H9 (cell line): ENCODE results near the gene VGF. TPM values are rescaled to one million over a fixed set of nuclear protein-coding genes. Genes with fewer than 3 reads are reported as not detected.
A peak's percentile ranks its signal among the peaks of the same experiment; 100 is the strongest.

ENCODE experiments used
- DNase-seq: peaks from one replicate; pipeline ENCODE4 v3.0.0-alpha.2; 2017
- H2AFZ ChIP-seq: one replicate; pipeline ENCODE4 v1.6.1; 2013; ENCODE audit warnings: mild to moderate bottlenecking, low read length, control low read depth, moderate library complexity
- H2AK5ac ChIP-seq: 2 replicates; pipeline ENCODE4 v1.6.1; 2013; ENCODE audit warnings: low read length, control low read depth, mixed read lengths; ENCODE audit not compliant: insufficient read length
- H2BK120ac ChIP-seq: one replicate; pipeline ENCODE4 v1.6.1; 2013; ENCODE audit warnings: low read depth, mild to moderate bottlenecking, low read length, control low read depth, inconsistent platforms; ENCODE audit not compliant: poor library complexity, severe bottlenecking
- H2BK12ac ChIP-seq: 2 replicates; pipeline ENCODE4 v1.6.1; 2013; ENCODE audit warnings: low read length, control low read depth, mixed read lengths, low read depth; ENCODE audit not compliant: insufficient read length
- H2BK15ac ChIP-seq: 2 replicates; pipeline ENCODE4 v1.6.1; 2013; ENCODE audit warnings: low read depth, low read length, control low read depth
- H2BK20ac ChIP-seq: one replicate; pipeline ENCODE4 v1.6.1; 2013; ENCODE audit warnings: low read depth, mild to moderate bottlenecking, low read length, control low read depth, inconsistent platforms; ENCODE audit not compliant: poor library complexity, severe bottlenecking
- H2BK5ac ChIP-seq: 2 replicates; pipeline ENCODE4 v1.6.1; 2013; ENCODE audit warnings: low read length, control low read depth, mixed read lengths; ENCODE audit not compliant: insufficient read length
- H3K14ac ChIP-seq: 2 replicates; pipeline ENCODE4 v1.6.1; 2013; ENCODE audit warnings: low read length, control low read depth; ENCODE audit not compliant: insufficient read depth
- H3K18ac ChIP-seq: 2 replicates; pipeline ENCODE4 v1.6.1; 2013; ENCODE audit warnings: low read depth, mild to moderate bottlenecking, mixed read lengths, low read length, control low read depth; ENCODE audit not compliant: insufficient read length
- H3K23ac ChIP-seq: 2 replicates; pipeline ENCODE4 v1.6.1; 2013; ENCODE audit warnings: low read length, control low read depth, mixed read lengths, low read depth; ENCODE audit not compliant: insufficient read length
- H3K23me2 ChIP-seq: 2 replicates; pipeline ENCODE4 v1.6.1; 2013; ENCODE audit warnings: low read depth, mild to moderate bottlenecking, mixed read lengths, low read length, control low read depth; ENCODE audit not compliant: insufficient read length, poor library complexity, severe bottlenecking
- H3K27ac ChIP-seq: 2 replicates; pipeline ENCODE4 v1.5.1; 2013; ENCODE audit warnings: low read length, control low read depth, mixed read lengths, low read depth; ENCODE audit not compliant: insufficient read length
- H3K27me3 ChIP-seq: 2 replicates; pipeline ENCODE4 v1.6.1; 2013; ENCODE audit warnings: low read length, control low read depth, inconsistent platforms; ENCODE audit not compliant: insufficient read depth
- H3K4ac ChIP-seq: 2 replicates; pipeline ENCODE4 v1.6.1; 2013; ENCODE audit warnings: low read depth, mild to moderate bottlenecking, control low read depth, inconsistent platforms, low read length, moderate library complexity
- H3K4me1 ChIP-seq: 2 replicates; pipeline ENCODE4 v1.6.1; 2013; ENCODE audit warnings: low read length, control low read depth, inconsistent platforms; ENCODE audit not compliant: insufficient read depth
- H3K4me2 ChIP-seq: 2 replicates; pipeline ENCODE4 v1.6.1; 2013; ENCODE audit warnings: low read length, control low read depth, mixed read lengths; ENCODE audit not compliant: insufficient read length, insufficient read depth
- H3K56ac ChIP-seq: 2 replicates; pipeline ENCODE4 v1.6.1; 2013; ENCODE audit warnings: low read depth, mild to moderate bottlenecking, mixed read lengths, low read length, control low read depth; ENCODE audit not compliant: insufficient read length
- H3K79me1 ChIP-seq: 2 replicates; pipeline ENCODE4 v1.6.1; 2013; ENCODE audit warnings: low read depth, mild to moderate bottlenecking, moderate library complexity, low read length, control low read depth, inconsistent platforms; ENCODE audit not compliant: insufficient read depth, poor library complexity, severe bottlenecking
- H3K79me2 ChIP-seq: 2 replicates; pipeline ENCODE4 v1.6.1; 2013; ENCODE audit warnings: low read length, control low read depth, inconsistent platforms; ENCODE audit not compliant: insufficient read depth
- H3K9ac ChIP-seq: 2 replicates; pipeline ENCODE4 v1.6.1; 2013; ENCODE audit warnings: low read length, control low read depth, mixed read lengths; ENCODE audit not compliant: insufficient read length; ENCODE audit errors: extremely low read depth
- H3K9me3 ChIP-seq: one replicate; pipeline ENCODE4 v1.6.1; 2013; ENCODE audit warnings: low read depth, low read length, inconsistent platforms; ENCODE audit not compliant: control insufficient read depth
- H3T11ph ChIP-seq: one replicate; pipeline ENCODE4 v1.6.1; 2013; ENCODE audit warnings: mild to moderate bottlenecking, low read length, control low read depth, inconsistent platforms
- H4K20me1 ChIP-seq: one replicate; pipeline ENCODE4 v1.6.1; 2013; ENCODE audit not compliant: control insufficient read depth, insufficient read length, insufficient read depth
- H4K5ac ChIP-seq: 2 replicates; pipeline ENCODE4 v1.6.1; 2013; ENCODE audit warnings: low read depth, mild to moderate bottlenecking, mixed read lengths, low read length, control low read depth; ENCODE audit not compliant: insufficient read length
- H4K8ac ChIP-seq: replicated peaks from 2 replicates; pipeline ENCODE4 v1.6.1; 2013; ENCODE audit warnings: low read length, control low read depth, mixed read lengths, low read depth; ENCODE audit not compliant: insufficient read length
- H4K91ac ChIP-seq: 2 replicates; pipeline ENCODE4 v1.6.1; 2013; ENCODE audit warnings: low read depth, mild to moderate bottlenecking, moderate library complexity, mixed read lengths, low read length, control low read depth; ENCODE audit not compliant: insufficient read length
- H3K27ac Mint-ChIP-seq, 3 experiments: 2 replicates in 2 of 3; 3 replicates in 1 of 3; pipeline ENCODE4 v1.8.0; 2020 to 2021; ENCODE audit warnings: mixed read lengths in 3 of 3, mild to moderate bottlenecking in 1 of 3, moderate library complexity in 1 of 3
- H3K27me3 Mint-ChIP-seq: 2 replicates; pipeline ENCODE4 v1.8.0; 2021; ENCODE audit warnings: low read depth, mild to moderate bottlenecking, moderate library complexity, mixed read lengths
- H3K36me3 Mint-ChIP-seq, 3 experiments: 2 replicates in 2 of 3; 3 replicates in 1 of 3; pipeline ENCODE4 v1.8.0; 2020 to 2021; ENCODE audit warnings: low read depth in 3 of 3, mixed read lengths in 3 of 3; ENCODE audit not compliant: insufficient read depth in 1 of 3
- H3K4me1 Mint-ChIP-seq, 2 experiments: 2 replicates each; pipeline ENCODE4 v1.8.0; 2020; ENCODE audit warnings: mixed read lengths in 2 of 2
- H3K4me3 Mint-ChIP-seq, 2 experiments: 2 replicates in 1 of 2; 3 replicates in 1 of 2; pipeline ENCODE4 v1.8.0; 2020 to 2021; ENCODE audit warnings: mild to moderate bottlenecking in 2 of 2, mixed read lengths in 2 of 2, moderate library complexity in 1 of 2
- H3K9me3 Mint-ChIP-seq, 2 experiments: 2 replicates in 1 of 2; 3 replicates in 1 of 2; pipeline ENCODE4 v1.8.0; 2020; ENCODE audit warnings: mild to moderate bottlenecking in 2 of 2, mixed read lengths in 2 of 2, moderate library complexity in 1 of 2
- WGBS: extraction: QIAGEN DNeasy Blood & Tissue Kit; methylation state at CpG from one replicate; pipeline ENCODE4 v1.1.7; 2013; ENCODE audit warnings: missing lambda C conversion rate, low lambda C conversion rate, mixed read lengths; ENCODE audit not compliant: insufficient read length; ENCODE audit errors: extremely low coverage; 5-methylcytosine and 5-hydroxymethylcytosine counted together
- total RNA-seq: library from RNA; stranded (reverse); gene quantifications from 2 replicates; pipeline ENCODE4 v1.2.1, GENCODE V29; 2021
- TF ChIP-seq, protein P1 (sequence below): fragments of 200-600 bp; sonication (generic); conservative IDR thresholded peaks from 3 replicates; pipeline ENCODE4 v1.8.0; 2021; ENCODE audit warnings: antibody characterized with exemption, mild to moderate bottlenecking

Gene VGF
- total RNA-seq, 1 experiment from 2014 or later = 37.1 TPM

- H3T11ph ChIP-seq = no peak overlapping the region
- H2BK12ac ChIP-seq = no peak overlapping the region
- no peak overlapping the region for H2AK5ac ChIP-seq
- H4K20me1 ChIP-seq = no peaks in the 10 kb centered on the region
- TF ChIP-seq, protein P1, sequence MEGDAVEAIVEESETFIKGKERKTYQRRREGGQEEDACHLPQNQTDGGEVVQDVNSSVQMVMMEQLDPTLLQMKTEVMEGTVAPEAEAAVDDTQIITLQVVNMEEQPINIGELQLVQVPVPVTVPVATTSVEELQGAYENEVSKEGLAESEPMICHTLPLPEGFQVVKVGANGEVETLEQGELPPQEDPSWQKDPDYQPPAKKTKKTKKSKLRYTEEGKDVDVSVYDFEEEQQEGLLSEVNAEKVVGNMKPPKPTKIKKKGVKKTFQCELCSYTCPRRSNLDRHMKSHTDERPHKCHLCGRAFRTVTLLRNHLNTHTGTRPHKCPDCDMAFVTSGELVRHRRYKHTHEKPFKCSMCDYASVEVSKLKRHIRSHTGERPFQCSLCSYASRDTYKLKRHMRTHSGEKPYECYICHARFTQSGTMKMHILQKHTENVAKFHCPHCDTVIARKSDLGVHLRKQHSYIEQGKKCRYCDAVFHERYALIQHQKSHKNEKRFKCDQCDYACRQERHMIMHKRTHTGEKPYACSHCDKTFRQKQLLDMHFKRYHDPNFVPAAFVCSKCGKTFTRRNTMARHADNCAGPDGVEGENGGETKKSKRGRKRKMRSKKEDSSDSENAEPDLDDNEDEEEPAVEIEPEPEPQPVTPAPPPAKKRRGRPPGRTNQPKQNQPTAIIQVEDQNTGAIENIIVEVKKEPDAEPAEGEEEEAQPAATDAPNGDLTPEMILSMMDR = no peak
- H3K27me3 Mint-ChIP-seq = peaks cover 7% of the 10 kb centered on the region
- no CpG with 5 or more reads among the region's 19 CpGs for WGBS
- no peaks in the 10 kb centered on the region for H3K79me2 ChIP-seq
- no peak overlapping the region for H3K18ac ChIP-seq
- no peak for DNase-seq
- H2BK20ac ChIP-seq = no peak overlapping the region
- no peak overlapping the region for H2BK120ac ChIP-seq
- no peaks in the 10 kb centered on the region for H3K9me3 Mint-ChIP-seq
- H3K27ac ChIP-seq = no peak overlapping the region
- H3K27me3 ChIP-seq = no peaks in the 10 kb centered on the region
- H3K4me1 Mint-ChIP-seq = no peaks in the 10 kb centered on the region
- H3K23me2 ChIP-seq = peaks cover 3% of the 10 kb centered on the region
- H3K9me3 ChIP-seq = no peaks in the 10 kb centered on the region
- H3K4me3 Mint-ChIP-seq = no peak overlapping the region
- no peak overlapping the region for H4K91ac ChIP-seq
- H3K4me2 ChIP-seq = no peak overlapping the region
- no peak overlapping the region for H2BK15ac ChIP-seq
- H4K8ac ChIP-seq = no peak overlapping the region
- peaks cover 7 to 40% (median 19%) of the 10 kb centered on the region in 3 experiments; a peak in 6 of 7 replicates for H3K36me3 Mint-ChIP-seq
- H3K27ac Mint-ChIP-seq = peak overlapping the region in 1 of 3 experiments; percentile 49; a peak in 1 of 7 replicates
- H3K14ac ChIP-seq = no peak overlapping the region
- H3K23ac ChIP-seq = no peak overlapping the region
- no peaks in the 10 kb centered on the region for H3K79me1 ChIP-seq
- H3K4me1 ChIP-seq = no peaks in the 10 kb centered on the region
- H2BK5ac ChIP-seq = no peak overlapping the region
- no peak overlapping the region for H4K5ac ChIP-seq
- no peak overlapping the region for H2AFZ ChIP-seq
- no peak overlapping the region for H3K4ac ChIP-seq
- no peak overlapping the region for H3K56ac ChIP-seq
- no peak overlapping the region for H3K9ac ChIP-seq
Measured at GRCh38 chr7:101206665-101207042, 41.3 kb upstream of the VGF start.
